Measurements from ENCODE around the gene IL3RA.

Gene IL3RA

GRCh38 chrX:1392376-1393068 is 55.9 kb downstream of the IL3RA start:
- peak overlapping the region; percentile 68 for H2AFZ ChIP-seq (ENCODE audit: low read length, unreplicated experiment)
- H3K36me3 ChIP-seq (ENCODE audit: insufficient read depth, low read length): peaks cover 44% of the 10 kb centered on the region
- H3K4me1 ChIP-seq (ENCODE audit: control insufficient read depth, insufficient read depth, low read length, unreplicated experiment): peaks cover 38% of the 10 kb centered on the region
- H3K27ac ChIP-seq (ENCODE audit: low read depth, low read length): peak overlapping the region; percentile 93
- no peaks in the 10 kb centered on the region for H3K27me3 ChIP-seq (ENCODE audit: insufficient read depth, low read length)
- H3K79me2 ChIP-seq (ENCODE audit: control insufficient read depth, insufficient read depth, low read length, unreplicated experiment): peaks cover 78% of the 10 kb centered on the region
- H3K4me3 ChIP-seq (ENCODE audit: low read depth, low read length): peak overlapping the region; percentile 100

- peaks cover 63% of the 10 kb centered on the region for H3K79me2 ChIP-seq (ENCODE audit: control insufficient read depth, insufficient read depth, low read length, unreplicated experiment)
- peak overlapping the region; percentile 100 for H3K4me3 ChIP-seq (ENCODE audit: low read depth, low read length)
- no peaks in the 10 kb centered on the region for H3K27me3 ChIP-seq (ENCODE audit: insufficient read depth, low read length)
- H3K27ac ChIP-seq (ENCODE audit: low read depth, low read length): peak overlapping the region; percentile 81
- H2AFZ ChIP-seq (ENCODE audit: low read length, unreplicated experiment): no peak overlapping the region
- peaks cover 32% of the 10 kb centered on the region for H3K4me1 ChIP-seq (ENCODE audit: control insufficient read depth, insufficient read depth, low read length, unreplicated experiment)
- peaks cover 38% of the 10 kb centered on the region for H3K36me3 ChIP-seq (ENCODE audit: insufficient read depth, low read length)
Observed at GRCh38 chrX:1393871-1394615, 57.5 kb downstream of the IL3RA start.

GRCh38 chrX:1394731-1395501 is 58.3 kb downstream of the IL3RA start:
- H3K27me3 ChIP-seq (ENCODE audit: insufficient read depth, low read length): no peaks in the 10 kb centered on the region
- peaks cover 31% of the 10 kb centered on the region for H3K4me1 ChIP-seq (ENCODE audit: control insufficient read depth, insufficient read depth, low read length, unreplicated experiment)
- H3K79me2 ChIP-seq (ENCODE audit: control insufficient read depth, insufficient read depth, low read length, unreplicated experiment): peaks cover 54% of the 10 kb centered on the region
- H3K36me3 ChIP-seq (ENCODE audit: insufficient read depth, low read length): peaks cover 38% of the 10 kb centered on the region
- H3K4me3 ChIP-seq (ENCODE audit: low read depth, low read length): peak overlapping the region; percentile 100
- peak overlapping the region; percentile 43 for H3K27ac ChIP-seq (ENCODE audit: low read depth, low read length)
- no peak overlapping the region for H2AFZ ChIP-seq (ENCODE audit: low read length, unreplicated experiment)

GRCh38 chrX:1395646-1396216 is 59.1 kb downstream of the IL3RA start:
- Histone ChIP-seq H3K36me3 (ENCODE audit: insufficient read depth, low read length) (peaks cover 41% of the 10 kb centered on the region), H3K27me3 (ENCODE audit: insufficient read depth, low read length) (no peaks in the 10 kb centered on the region), H3K79me2 (ENCODE audit: control insufficient read depth, insufficient read depth, low read length, unreplicated experiment) (peaks cover 46% of the 10 kb centered on the region), H3K27ac (ENCODE audit: low read depth, low read length) (no peak overlapping the region), H2AFZ (ENCODE audit: low read length, unreplicated experiment) (no peak overlapping the region), H3K4me1 (ENCODE audit: control insufficient read depth, insufficient read depth, low read length, unreplicated experiment) (peaks cover 23% of the 10 kb centered on the region), H3K4me3 (ENCODE audit: low read depth, low read length) (peak overlapping the region; percentile 100)

GRCh38 chrX:1397001-1397400 is 60.4 kb downstream of the IL3RA start:
- peaks cover 46% of the 10 kb centered on the region; the same call in 1 of the 2 replicates for H3K36me3 ChIP-seq (ENCODE audit: insufficient read depth, low read length)
- H3K27me3 ChIP-seq (ENCODE audit: insufficient read depth, low read length): no peaks in the 10 kb centered on the region

GRCh38 chrX:1397441-1398270 is 61.1 kb downstream of the IL3RA start:
- Histone ChIP-seq H3K36me3 (ENCODE audit: insufficient read depth, low read length) (peaks cover 46% of the 10 kb centered on the region; the same call in 1 of the 2 replicates), H2AFZ (ENCODE audit: low read length, unreplicated experiment) (no peak overlapping the region)

More at GRCh38 chrX:1397001-1397400, 60.4 kb downstream of the IL3RA start:
- Histone ChIP-seq H3K27ac (ENCODE audit: low read depth, low read length) (no peak overlapping the region), H3K4me1 (ENCODE audit: control insufficient read depth, insufficient read depth, low read length, unreplicated experiment) (peaks cover 22% of the 10 kb centered on the region), H3K4me3 (ENCODE audit: low read depth, low read length) (no peak overlapping the region), H3K79me2 (ENCODE audit: control insufficient read depth, insufficient read depth, low read length, unreplicated experiment) (peaks cover 36% of the 10 kb centered on the region), H2AFZ (ENCODE audit: low read length, unreplicated experiment) (no peak overlapping the region)

GRCh38 chrX:1398431-1399340 is 62.1 kb downstream of the IL3RA start:
- Histone ChIP-seq H3K36me3 (ENCODE audit: insufficient read depth, low read length) (peaks cover 56% of the 10 kb centered on the region), H3K4me1 (ENCODE audit: control insufficient read depth, insufficient read depth, low read length, unreplicated experiment) (peaks cover 20% of the 10 kb centered on the region), H3K4me3 (ENCODE audit: low read depth, low read length) (no peak overlapping the region), H2AFZ (ENCODE audit: low read length, unreplicated experiment) (no peak overlapping the region), H3K79me2 (ENCODE audit: control insufficient read depth, insufficient read depth, low read length, unreplicated experiment) (peaks cover 25% of the 10 kb centered on the region), H3K27me3 (ENCODE audit: insufficient read depth, low read length) (no peaks in the 10 kb centered on the region), H3K27ac (ENCODE audit: low read depth, low read length) (no peak overlapping the region)

More at GRCh38 chrX:1397441-1398270, 61.1 kb downstream of the IL3RA start:
- Histone ChIP-seq H3K4me1 (ENCODE audit: control insufficient read depth, insufficient read depth, low read length, unreplicated experiment) (peaks cover 22% of the 10 kb centered on the region), H3K4me3 (ENCODE audit: low read depth, low read length) (no peak overlapping the region), H3K79me2 (ENCODE audit: control insufficient read depth, insufficient read depth, low read length, unreplicated experiment) (peaks cover 33% of the 10 kb centered on the region), H3K27ac (ENCODE audit: low read depth, low read length) (no peak overlapping the region), H3K27me3 (ENCODE audit: insufficient read depth, low read length) (no peaks in the 10 kb centered on the region)

GRCh38 chrX:1400049-1400448 is 63.5 kb downstream of the IL3RA start:
- peaks cover 69% of the 10 kb centered on the region for H3K36me3 ChIP-seq (ENCODE audit: insufficient read depth, low read length)
- no peak overlapping the region for H3K4me3 ChIP-seq (ENCODE audit: low read depth, low read length)
- peaks cover 7% of the 10 kb centered on the region for H3K4me1 ChIP-seq (ENCODE audit: control insufficient read depth, insufficient read depth, low read length, unreplicated experiment)
- peaks cover 15% of the 10 kb centered on the region for H3K79me2 ChIP-seq (ENCODE audit: control insufficient read depth, insufficient read depth, low read length, unreplicated experiment)
- no peak overlapping the region for H3K27ac ChIP-seq (ENCODE audit: low read depth, low read length)
- H3K27me3 ChIP-seq (ENCODE audit: insufficient read depth, low read length): no peaks in the 10 kb centered on the region
- H2AFZ ChIP-seq (ENCODE audit: low read length, unreplicated experiment): no peak overlapping the region

- Histone ChIP-seq H2AFZ (ENCODE audit: low read length, unreplicated experiment) (no peak overlapping the region), H3K4me1 (ENCODE audit: control insufficient read depth, insufficient read depth, low read length, unreplicated experiment) (no peaks in the 10 kb centered on the region), H3K36me3 (ENCODE audit: insufficient read depth, low read length) (peaks cover 69% of the 10 kb centered on the region), H3K27ac (ENCODE audit: low read depth, low read length) (no peak overlapping the region), H3K79me2 (ENCODE audit: control insufficient read depth, insufficient read depth, low read length, unreplicated experiment) (peaks cover 6% of the 10 kb centered on the region), H3K27me3 (ENCODE audit: insufficient read depth, low read length) (no peaks in the 10 kb centered on the region), H3K4me3 (ENCODE audit: low read depth, low read length) (no peak overlapping the region)
Observed at GRCh38 chrX:1400742-1401471, 64.3 kb downstream of the IL3RA start.

Data from ACC112 (cell line).